CD4-positive, alpha-beta T cell treated with Interleukin-1 beta for 1 hour (primary cell): Measurements from ENCODE around the gene RBMS1.
A peak's percentile ranks its signal among the peaks of the same experiment; 100 is the strongest.

Source experiments
- DNase-seq, 2 donors: peaks; one replicate each; pipeline ENCODE4 v3.0.0-alpha.2; 2020 to 2022

The RBMS1 gene

GRCh38 chr2:160268151-160268781, 225.3 kb downstream of the RBMS1 start:
- DNase-seq = no peak

- no peak for DNase-seq
Measured at GRCh38 chr2:160267692-160268091, 225.9 kb downstream of the RBMS1 start.

GRCh38 chr2:160267022-160267421, 226.6 kb downstream of the RBMS1 start:
- DNase-seq = no peak

- no peak for DNase-seq
Measured at GRCh38 chr2:160266037-160266551, 227.5 kb downstream of the RBMS1 start.

GRCh38 chr2:160264308-160264707, 229.3 kb downstream of the RBMS1 start:
- no peak for DNase-seq

GRCh38 chr2:160261732-160262131, 231.9 kb downstream of the RBMS1 start:
- no peak for DNase-seq

- no peak for DNase-seq
Measured at GRCh38 chr2:160258492-160258805, 235.2 kb downstream of the RBMS1 start.

- no peak for DNase-seq
Measured at GRCh38 chr2:160257743-160258491, 235.7 kb downstream of the RBMS1 start.

- DNase-seq = no peak
Measured at GRCh38 chr2:160257041-160257742, 236.4 kb downstream of the RBMS1 start.

GRCh38 chr2:160256507-160256906, 237.1 kb downstream of the RBMS1 start:
- DNase-seq = no peak

- no peak for DNase-seq
Measured at GRCh38 chr2:160255408-160255807, 238.2 kb downstream of the RBMS1 start.

- DNase-seq = no peak
Measured at GRCh38 chr2:160254189-160254762, 239.3 kb downstream of the RBMS1 start.

GRCh38 chr2:160253440-160254188, 240.0 kb downstream of the RBMS1 start:
- DNase-seq = no peak

GRCh38 chr2:160252900-160253299, 240.7 kb downstream of the RBMS1 start:
- DNase-seq = no peak

- DNase-seq = peak in 1 of 2 donors; percentile 24
Measured at GRCh38 chr2:160252278-160252887, 241.2 kb downstream of the RBMS1 start.

GRCh38 chr2:160251569-160251968, 242.0 kb downstream of the RBMS1 start:
- no peak for DNase-seq

GRCh38 chr2:160249876-160250275, 243.7 kb downstream of the RBMS1 start:
- DNase-seq = no peak

GRCh38 chr2:160247296-160248035, 246.1 kb downstream of the RBMS1 start:
- no peak for DNase-seq

GRCh38 chr2:160246356-160246755, 247.3 kb downstream of the RBMS1 start:
- no peak for DNase-seq

GRCh38 chr2:160245614-160246155, 247.9 kb downstream of the RBMS1 start:
- DNase-seq = no peak

GRCh38 chr2:160242893-160243564, 250.6 kb downstream of the RBMS1 start:
- DNase-seq = no peak
